Spleen (tissue), 11 donors: ENCODE data around the gene ATOX1. TPM values are rescaled to one million over a fixed set of nuclear protein-coding genes. Genes with fewer than 3 reads are reported as not detected.

Source experiments
- DNase-seq: peaks from one replicate; pipeline ENCODE4 v3.0.0-alpha.2; 2020
- H3K27ac ChIP-seq, 8 donors: fragments of 200-600 bp; sonication (generic) in 7 of 8; 1 replicate in 4 of 8; 2 replicates in 4 of 8; pipeline versions ENCODE4 v1.5.0 to v1.8.0; 2016 to 2021; ENCODE audit warnings: inconsistent platforms in 4 of 8, mild to moderate bottlenecking in 4 of 8, moderate library complexity in 1 of 8
- H3K27me3 ChIP-seq, 7 donors: fragments of 200-600 bp; sonication (generic) in 6 of 7; replicated peaks in 1 of 7; 1 replicate in 4 of 7; 2 replicates in 3 of 7; pipeline versions ENCODE4 v1.5.0 to v1.8.0; 2016 to 2021; ENCODE audit warnings: inconsistent platforms in 3 of 7, mild to moderate bottlenecking in 1 of 7
- H3K36me3 ChIP-seq, 6 donors: fragments of 200-600 bp; sonication (generic) in 5 of 6; 1 replicate in 4 of 6; 2 replicates in 2 of 6; pipeline versions ENCODE4 v1.5.0 to v1.8.0; 2016 to 2021; ENCODE audit warnings: inconsistent platforms in 2 of 6
- H3K4me1 ChIP-seq, 6 donors: fragments of 200-600 bp; sonication (generic) in 5 of 6; 1 replicate in 3 of 6; 2 replicates in 3 of 6; pipeline versions ENCODE4 v1.5.0 to v1.8.0; 2016 to 2021; ENCODE audit warnings: inconsistent platforms in 3 of 6
- H3K4me3 ChIP-seq, 8 donors: fragments of 200-600 bp; sonication (generic) in 7 of 8; 1 replicate in 4 of 8; 2 replicates in 4 of 8; pipeline versions ENCODE4 v1.5.0 to v1.8.0; 2016 to 2021; ENCODE audit warnings: inconsistent platforms in 4 of 8, mild to moderate bottlenecking in 4 of 8, moderate library complexity in 2 of 8
- H3K9me3 ChIP-seq, 8 donors: fragments of 200-600 bp; sonication (generic) in 7 of 8; 1 replicate in 4 of 8; 2 replicates in 4 of 8; pipeline versions ENCODE4 v1.5.0 to v1.8.0; 2016 to 2021; ENCODE audit warnings: inconsistent platforms in 4 of 8
- POLR2A ChIP-seq, 3 donors: fragments of 450-650 bp; IDR thresholded peaks; one replicate each; pipeline ENCODE4 v1.5.1; 2017; ENCODE audit warnings: antibody characterized with exemption in 3 of 3, mild to moderate bottlenecking in 1 of 3
- POLR2AphosphoS5 ChIP-seq, 3 donors: sonication (generic); formaldehyde crosslinking; IDR thresholded peaks; one replicate each; pipeline ENCODE4 v1.5.1; 2017; ENCODE audit warnings: antibody characterized with exemption in 3 of 3
- WGBS, 5 donors: extraction: QIAGEN DNeasy Blood & Tissue Kit in 3 of 5; methylation state at CpG; one replicate each; pipeline versions ENCODE4 v1.1.5 to v1.1.7; 2013 to 2018; 5-methylcytosine and 5-hydroxymethylcytosine counted together
- intact Hi-C: fragments of 100-400 bp; cut with DNase I; formaldehyde crosslinking; loops from one replicate; pipeline ENCODE4 v1.15.0; 2023; ENCODE audit warnings: low total_unique reads
- polyA plus RNA-seq, 3 donors: library from polyadenylated mRNA; stranded (reverse); fragments of 200-250 nt; gene quantifications; one replicate each; pipeline ENCODE4 v1.2.1, GENCODE V29; 2013
- total RNA-seq, 7 donors: library from RNA; depleted of rRNA in 3 of 7; stranded (reverse); fragments of >200 nt in 3 of 7; fragmentation: NEBNext Ultra II Directional in 4 of 7; extraction: Animal tissue kit (Norgen Biotek cat#: 25700) in 4 of 7; gene quantifications; one replicate each; pipeline versions ENCODE4 v1.1.0 to v1.2.1, GENCODE V29; 2016 to 2021
- TF ChIP-seq, protein P1 (sequence below), 11 experiments: fragments of 200-600 bp in 7 of 11; fragments of 450-650 bp in 4 of 11; sonication (generic) in 4 of 11; IDR thresholded peaks in 8 of 11; conservative IDR thresholded peaks in 3 of 11; 1 replicate in 7 of 11; 2 replicates in 4 of 11; pipeline versions ENCODE4 v1.4.0 to v1.8.0; 2016 to 2021; ENCODE audit warnings: antibody characterized with exemption in 11 of 11, inconsistent platforms in 4 of 11, mild to moderate bottlenecking in 1 of 11
- donor health status: healthy with polysubstance abuse.
- donor health status: DM: no; HTN: no; CAD: no; lungs with moderate emphysema.
- donor health status: DM: no; HTN: no; CAD: no.
- donor health status: Bipolar disorder and iron deficiency.
- donor health status: healthy.
- donor health status: DM: no; HTN: no; CAD: no.
- donor health status: DM: yes; HTN: yes; CAD: no.

ATOX1 gene
- total and polyA plus RNA-seq, 10 donors: 63.7 to 263 (median 95.5) TPM

DNA sequence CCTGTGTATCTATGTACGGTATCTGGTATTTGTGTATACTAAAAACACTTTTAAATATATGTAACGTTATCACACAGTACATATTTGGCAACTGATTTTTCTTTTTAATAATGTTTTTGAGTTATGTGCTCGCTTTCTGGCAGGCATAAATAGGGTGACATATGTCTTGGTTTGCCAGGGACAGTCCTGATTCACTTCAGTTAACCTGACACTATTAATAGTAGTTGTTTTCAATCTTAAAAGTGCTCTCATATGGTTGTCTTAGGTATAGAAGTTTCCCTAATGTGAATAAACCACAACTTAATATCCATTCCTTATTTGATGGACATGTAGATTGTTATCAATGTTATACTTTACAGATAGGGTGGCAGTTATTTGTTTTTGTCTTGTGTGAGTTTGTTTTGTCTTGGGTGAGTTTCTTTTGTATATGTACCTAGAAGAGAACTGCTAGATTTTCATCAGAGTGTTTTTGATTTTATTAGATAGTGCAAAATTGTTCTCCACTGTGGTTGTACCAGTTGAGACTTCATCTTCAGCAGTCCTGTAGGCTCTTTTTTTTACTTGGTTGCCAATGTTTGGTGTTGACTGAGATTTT lies 21.2 kb upstream of the ATOX1 start:
- WGBS, 5 donors: 63 to 77% (median 72%) methylated on average over 3 of the region's 3 CpGs
- Histone ChIP-seq H3K36me3 (peaks cover 0 to 26% (median 2%) of the 10 kb centered on the region in 6 donors), H3K27ac (no peak overlapping the region), H3K27me3 (no peaks in the 10 kb centered on the region), H3K4me3 (no peak overlapping the region), H3K4me1 (peaks cover 64 to 100% (median 98%) of the 10 kb centered on the region in 6 donors), H3K9me3 (no peaks in the 10 kb centered on the region)
- DNase-seq: no peak
- no peak for TF ChIP-seq POLR2AphosphoS5 (IDR thresholded peaks at IDR 0.05)
- TF ChIP-seq POLR2A (IDR thresholded peaks at IDR 0.05): no peak
- TF ChIP-seq, protein P1, sequence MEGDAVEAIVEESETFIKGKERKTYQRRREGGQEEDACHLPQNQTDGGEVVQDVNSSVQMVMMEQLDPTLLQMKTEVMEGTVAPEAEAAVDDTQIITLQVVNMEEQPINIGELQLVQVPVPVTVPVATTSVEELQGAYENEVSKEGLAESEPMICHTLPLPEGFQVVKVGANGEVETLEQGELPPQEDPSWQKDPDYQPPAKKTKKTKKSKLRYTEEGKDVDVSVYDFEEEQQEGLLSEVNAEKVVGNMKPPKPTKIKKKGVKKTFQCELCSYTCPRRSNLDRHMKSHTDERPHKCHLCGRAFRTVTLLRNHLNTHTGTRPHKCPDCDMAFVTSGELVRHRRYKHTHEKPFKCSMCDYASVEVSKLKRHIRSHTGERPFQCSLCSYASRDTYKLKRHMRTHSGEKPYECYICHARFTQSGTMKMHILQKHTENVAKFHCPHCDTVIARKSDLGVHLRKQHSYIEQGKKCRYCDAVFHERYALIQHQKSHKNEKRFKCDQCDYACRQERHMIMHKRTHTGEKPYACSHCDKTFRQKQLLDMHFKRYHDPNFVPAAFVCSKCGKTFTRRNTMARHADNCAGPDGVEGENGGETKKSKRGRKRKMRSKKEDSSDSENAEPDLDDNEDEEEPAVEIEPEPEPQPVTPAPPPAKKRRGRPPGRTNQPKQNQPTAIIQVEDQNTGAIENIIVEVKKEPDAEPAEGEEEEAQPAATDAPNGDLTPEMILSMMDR (IDR thresholded peaks at IDR 0.05 in 8 of 11, conservative IDR thresholded peaks at IDR 0.05 in 3 of 11): no peak
- intact Hi-C loops: no loop called here

- intact Hi-C loops: no loop called here
- Histone ChIP-seq H3K4me3 (peak overlapping the region in 1 of 8 donors; percentile 94), H3K4me1 (peaks cover 34 to 84% (median 79%) of the 10 kb centered on the region in 6 donors)
These were observed 16.7 kb upstream of the ATOX1 start for GRCh38 chr5:151775025-151775606.

GRCh38 chr5:151773951-151774350 lies 15.5 kb upstream of the ATOX1 start:
- Histone ChIP-seq H3K9me3 (no peaks in the 10 kb centered on the region), H3K27ac (peak overlapping the region in 5 of 8 donors; percentile 95 to 99 (median 96)), H3K4me3 (peak overlapping the region in 7 of 8 donors; percentile 23 to 94 (median 85)), H3K4me1 (peaks cover 31 to 81% (median 73%) of the 10 kb centered on the region in 6 donors), H3K36me3 (peaks cover 0 to 24% (median 2%) of the 10 kb centered on the region in 6 donors), H3K27me3 (no peaks in the 10 kb centered on the region)
- 3 to 15% (median 4%) methylated on average over 3 of the region's 3 CpGs for WGBS, 5 donors
- intact Hi-C loops: no loop called here
- no peak for DNase-seq
- TF ChIP-seq POLR2A (IDR thresholded peaks at IDR 0.05) (no peak), POLR2AphosphoS5 (IDR thresholded peaks at IDR 0.05) (no peak)
- TF ChIP-seq, protein P1 (IDR thresholded peaks at IDR 0.05 in 8 of 11, conservative IDR thresholded peaks at IDR 0.05 in 3 of 11): no peak

More at GRCh38 chr5:151775025-151775606, 16.7 kb upstream of the ATOX1 start:
- no peak for DNase-seq
- H3K27ac ChIP-seq: peak overlapping the region in 2 of 8 donors; percentile 6 to 96
- TF ChIP-seq POLR2AphosphoS5 (IDR thresholded peaks at IDR 0.05): no peak
- TF ChIP-seq, protein P1 (IDR thresholded peaks at IDR 0.05 in 8 of 11, conservative IDR thresholded peaks at IDR 0.05 in 3 of 11): no peak
- TF ChIP-seq POLR2A (IDR thresholded peaks at IDR 0.05): no peak
- H3K9me3 ChIP-seq: no peaks in the 10 kb centered on the region
- WGBS, 5 donors: 35 to 45% (median 43%) methylated on average over 3 of the region's 3 CpGs
- no peaks in the 10 kb centered on the region for H3K27me3 ChIP-seq
- H3K36me3 ChIP-seq: peaks cover 0 to 26% (median 2%) of the 10 kb centered on the region in 6 donors

DNA sequence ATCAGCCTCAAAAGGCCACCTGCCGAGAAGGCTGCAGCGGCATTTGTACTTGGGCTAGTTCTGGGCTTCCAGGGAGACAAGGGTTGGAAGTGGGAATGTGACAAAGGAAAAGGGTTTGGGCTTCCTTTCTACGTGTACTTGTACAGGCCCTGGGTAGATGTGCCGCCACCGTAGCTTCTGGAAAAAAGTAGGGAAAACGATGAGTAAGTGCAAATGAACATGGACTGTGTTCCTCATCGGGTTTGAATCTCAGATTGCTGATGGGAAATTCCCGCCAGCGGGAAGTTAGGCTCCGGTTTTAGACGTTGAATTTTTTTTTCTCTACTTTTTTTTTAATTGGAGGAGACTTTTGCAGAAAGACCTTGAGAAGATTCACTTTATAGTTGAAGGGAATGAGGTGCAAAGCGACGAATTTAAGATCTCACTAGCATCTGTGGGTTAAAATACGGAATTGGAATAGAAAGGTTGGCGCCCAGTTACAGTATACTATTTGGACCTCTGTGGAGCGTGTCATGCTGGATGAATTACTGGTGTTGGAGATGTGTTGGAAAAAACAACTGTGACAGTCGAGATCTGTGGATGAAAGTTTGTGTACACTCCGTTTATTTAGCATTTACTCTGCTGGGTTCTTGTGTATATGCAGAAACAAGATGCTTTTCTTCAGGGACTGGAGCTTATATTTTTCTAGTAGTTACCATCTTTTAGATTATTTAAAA lies 14.6 kb upstream of the ATOX1 start:
- H3K27me3 ChIP-seq: no peaks in the 10 kb centered on the region
- WGBS, 5 donors: 0 to 2% (median 1%) methylated on average over 18 of the region's 18 CpGs
- H3K4me1 ChIP-seq: peaks cover 29 to 72% (median 65%) of the 10 kb centered on the region in 6 donors
- TF ChIP-seq, protein P1 (IDR thresholded peaks at IDR 0.05 in 8 of 11, conservative IDR thresholded peaks at IDR 0.05 in 3 of 11): no peak
- TF ChIP-seq POLR2AphosphoS5 (IDR thresholded peaks at IDR 0.05): no peak
- no peak for TF ChIP-seq POLR2A (IDR thresholded peaks at IDR 0.05)
- H3K27ac ChIP-seq: peak overlapping the region; percentile 83 to 99 (median 96)
- intact Hi-C loops: no loop called here
- no peak for DNase-seq
- H3K4me3 ChIP-seq: peak overlapping the region; percentile 78 to 94 (median 84)
- H3K36me3 ChIP-seq: peaks cover 0 to 14% (median 0%) of the 10 kb centered on the region in 6 donors
- H3K9me3 ChIP-seq: no peaks in the 10 kb centered on the region
